Activated gamma-delta T cell (primary cell): ENCODE data around the gene CD1D.
"Not testable (repeated sequence)": the region's sequence is repeated elsewhere in the genome, so short reads cannot be mapped to it uniquely, and the experiment has no call there.

Experiments used
- DNase-seq: peaks from one replicate; lab custom pipeline; 2025; lab: John Stamatoyannopoulos, UW

CD1D gene

DNA sequence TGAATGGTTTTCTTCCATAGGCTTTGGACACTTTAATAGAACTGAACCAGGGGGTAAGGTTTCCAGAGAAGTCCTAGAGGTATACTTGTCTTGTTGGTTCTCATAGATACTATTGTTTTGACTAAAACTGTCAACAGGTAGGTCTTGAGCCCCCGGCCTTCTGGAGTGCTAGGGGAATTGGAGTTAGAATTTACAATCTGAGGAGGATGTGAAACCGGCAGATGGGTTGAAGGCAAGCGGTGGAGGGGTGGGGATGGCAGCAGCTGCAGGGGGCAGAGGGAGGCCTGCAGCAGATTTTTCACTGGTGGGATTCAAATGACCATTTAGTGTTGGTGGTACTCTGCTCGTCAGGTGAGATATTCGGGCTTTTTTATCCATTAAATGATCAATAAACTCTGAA is 4.3 kb upstream of the CD1D start:
- no peak for DNase-seq

DNA sequence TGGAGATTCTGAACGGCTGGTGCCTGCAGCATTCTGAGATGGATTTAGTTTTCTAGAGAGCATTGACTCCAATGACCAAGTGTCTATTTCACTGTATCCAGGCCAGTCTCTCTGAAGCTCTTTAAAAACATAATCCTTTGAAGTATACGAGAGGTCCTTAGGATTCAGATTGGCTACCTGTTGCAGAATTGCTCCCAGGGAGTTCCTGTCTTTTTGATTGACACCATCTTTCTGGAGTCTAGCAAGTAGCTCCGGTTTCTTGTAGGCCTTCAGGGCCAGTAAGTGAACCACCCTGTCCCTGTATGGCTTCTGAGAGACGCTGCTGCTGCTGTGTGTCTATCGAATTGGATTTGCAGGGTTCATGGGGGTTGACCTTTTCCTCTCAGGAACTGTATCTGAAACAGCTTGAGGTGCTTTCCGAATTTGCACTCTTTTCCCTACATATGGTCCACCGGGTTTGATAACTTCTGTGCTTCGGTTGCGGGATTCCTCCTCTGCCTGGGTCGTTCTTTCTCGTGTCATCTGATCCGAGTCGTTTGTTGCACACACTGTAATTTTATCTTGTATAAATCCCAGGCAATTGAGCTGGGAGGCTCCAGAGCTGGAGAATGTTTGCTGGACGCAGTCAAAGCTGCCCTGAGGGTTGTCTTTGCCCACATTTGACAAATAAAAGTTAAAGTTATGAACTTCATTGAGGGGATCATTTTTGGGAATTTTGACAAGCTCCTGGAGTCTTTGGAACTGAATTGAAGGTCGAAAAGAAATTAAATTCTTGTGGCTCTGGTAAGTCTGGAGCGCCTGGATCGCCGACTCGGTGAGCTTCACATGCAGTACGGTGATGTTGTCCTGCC is 3.6 kb upstream of the CD1D start:
- DNase-seq, result not testable (repeated sequence)

DNA sequence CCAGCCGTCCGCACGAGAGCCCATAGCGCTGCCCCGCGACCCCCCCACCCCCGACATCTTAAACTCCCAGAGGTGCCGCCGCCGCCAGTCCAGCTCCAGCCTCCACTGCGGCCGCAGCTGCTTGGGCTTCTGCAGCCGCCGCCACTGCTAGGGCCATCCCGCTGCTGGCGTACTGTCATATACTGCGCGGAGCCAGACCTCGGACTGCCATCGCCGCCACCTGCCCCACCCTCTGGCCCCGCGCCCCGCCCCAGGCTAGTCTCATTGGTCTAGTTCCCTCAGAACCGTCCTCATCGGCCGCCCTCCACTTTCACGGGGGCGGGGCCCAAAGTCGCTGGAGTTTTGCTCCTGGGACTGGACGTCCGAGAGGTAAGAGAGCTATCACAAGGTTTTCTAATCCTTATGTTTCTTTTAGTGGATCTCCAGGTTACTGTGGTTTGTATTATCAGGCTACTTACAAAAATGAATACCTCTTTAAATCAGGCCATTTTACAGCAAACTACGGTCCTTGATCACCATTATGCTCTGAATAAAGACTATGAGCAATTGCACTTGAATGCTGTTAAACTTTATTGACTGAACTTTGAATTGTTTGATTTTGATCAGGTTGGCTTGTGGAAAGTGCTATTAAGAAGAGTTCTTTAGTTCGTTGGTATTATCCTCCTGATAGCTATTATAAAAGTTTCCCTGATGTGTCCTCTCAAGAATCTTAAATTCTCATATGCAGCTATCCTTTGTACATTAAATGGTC is 2.8 kb upstream of the CD1D start:
- DNase-seq, result no peak

DNA sequence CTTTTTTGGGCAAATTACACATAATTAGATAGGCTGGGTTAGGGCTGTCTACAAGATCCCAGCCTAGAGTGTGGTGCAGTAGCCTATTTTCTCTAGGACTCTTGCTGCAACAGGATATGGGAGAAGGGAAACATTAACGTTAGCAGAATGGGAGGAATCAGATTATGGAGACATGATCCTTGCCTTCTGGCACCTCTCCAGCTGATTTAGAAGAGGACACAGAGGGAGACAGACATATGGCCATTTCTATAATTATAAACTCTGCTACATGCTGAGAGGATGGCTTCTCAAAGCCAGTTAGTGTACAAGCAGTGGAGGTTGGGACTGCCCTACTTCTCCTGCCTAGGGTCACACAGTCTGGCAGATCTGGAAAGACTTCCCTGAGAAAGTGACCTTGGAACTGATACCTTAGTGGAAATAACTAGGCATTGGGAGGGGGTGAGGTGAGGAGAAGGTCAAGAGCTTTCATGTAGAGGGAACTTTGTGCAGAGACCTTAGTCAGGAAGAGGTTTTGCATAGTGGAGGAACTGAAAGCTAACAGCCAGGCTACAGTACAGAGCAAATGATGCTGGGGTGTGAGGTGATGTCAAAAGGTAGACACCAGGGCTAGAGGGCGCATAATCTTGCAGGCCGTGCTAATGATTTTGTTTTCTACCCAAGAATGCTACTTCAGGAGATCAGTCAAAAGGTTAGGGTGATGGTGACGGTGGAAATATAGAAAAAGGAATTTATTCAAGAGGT is 1.2 kb upstream of the CD1D start:
- DNase-seq, result no peak

DNA sequence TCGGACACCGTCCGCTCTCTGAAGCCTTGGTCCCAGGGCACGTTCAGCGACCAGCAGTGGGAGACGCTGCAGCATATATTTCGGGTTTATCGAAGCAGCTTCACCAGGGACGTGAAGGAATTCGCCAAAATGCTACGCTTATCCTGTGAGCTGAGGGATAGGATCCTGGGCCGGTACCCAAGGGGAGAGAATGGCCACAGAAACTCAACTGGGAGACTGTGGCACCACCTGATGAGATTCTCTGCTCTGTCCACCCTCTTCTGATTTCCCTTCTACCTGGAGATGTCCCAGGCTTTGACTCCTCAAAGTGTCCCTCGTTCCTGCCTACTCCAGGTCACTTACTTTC is 855 bp downstream of the CD1D start:
- no peak for DNase-seq

DNA sequence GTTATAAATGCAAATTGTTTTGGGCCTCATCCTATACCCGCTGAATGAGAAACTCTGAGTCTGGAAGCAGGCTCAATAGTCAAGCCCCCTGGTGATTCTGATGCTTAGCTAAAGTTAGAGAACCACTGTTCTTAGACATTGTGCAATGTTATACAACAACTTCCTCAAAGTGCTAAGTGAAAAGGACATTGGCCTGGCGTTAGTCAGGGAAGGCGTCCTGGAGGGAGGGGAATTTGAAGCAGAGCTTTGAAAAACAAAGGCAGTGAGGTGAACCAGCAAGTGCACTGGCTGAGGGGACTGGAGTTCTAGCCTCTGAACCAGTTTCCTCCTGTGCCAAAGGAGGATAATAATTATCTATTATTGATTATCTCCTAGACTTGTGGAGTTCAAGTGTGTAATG is 5.1 kb downstream of the CD1D start:
- DNase-seq, result no peak

DNA sequence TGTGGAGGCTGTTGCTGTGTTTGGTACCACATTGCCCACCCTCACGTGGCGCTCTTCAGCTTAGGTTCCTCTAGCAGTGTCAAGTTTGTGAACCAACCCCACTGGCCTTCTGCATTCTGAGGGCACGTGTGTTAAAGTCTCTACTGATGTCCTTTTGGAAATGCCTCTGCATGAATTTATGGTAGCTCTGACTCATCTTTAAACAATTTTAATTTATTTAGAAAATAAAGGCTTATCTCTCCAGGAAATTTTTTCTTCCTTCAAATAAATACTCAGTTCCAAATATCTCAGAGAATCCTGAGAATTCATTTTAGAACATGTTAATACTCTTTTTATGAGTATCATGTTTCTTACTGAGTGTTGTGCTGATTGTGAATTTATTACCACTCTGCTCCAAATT is 5.5 kb downstream of the CD1D start:
- DNase-seq, result no peak

DNA sequence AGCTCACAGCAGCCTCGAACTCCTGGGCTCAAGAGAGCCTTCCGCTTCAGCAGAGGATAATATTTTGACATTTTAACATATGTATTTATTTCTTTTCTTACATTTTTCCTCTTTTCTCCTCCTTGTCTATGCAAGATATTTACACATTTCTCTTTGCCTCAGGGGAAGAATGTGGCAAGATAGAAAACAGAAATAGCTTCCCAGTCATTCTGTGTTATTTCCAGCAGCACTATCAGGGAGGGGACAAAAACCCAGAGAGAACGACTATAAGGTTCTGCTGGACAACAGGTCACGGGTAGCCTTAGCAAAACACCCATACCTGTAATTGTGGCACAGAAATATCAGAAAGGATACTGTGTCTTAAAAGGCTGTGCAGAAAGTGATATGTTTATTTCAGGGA is 7.9 kb downstream of the CD1D start:
- no peak for DNase-seq

DNA sequence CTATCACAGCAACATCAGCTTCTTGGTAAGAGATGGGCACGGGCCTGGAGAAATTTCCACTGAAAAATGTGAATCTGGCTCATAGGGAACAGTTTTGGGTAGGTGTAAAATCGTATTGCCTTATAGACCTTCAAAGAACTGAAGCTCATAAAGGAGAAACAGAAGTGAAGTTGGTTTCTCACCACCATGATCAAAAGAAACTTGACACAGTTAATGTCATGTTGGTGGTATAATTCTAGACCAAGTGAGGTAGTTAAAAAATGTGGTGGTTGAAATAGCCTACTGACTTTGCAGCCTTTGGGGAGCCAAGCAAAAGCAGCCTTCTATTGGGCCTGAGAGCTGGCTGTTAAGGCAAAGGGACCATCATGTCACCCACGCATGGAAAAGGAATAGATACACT is 8.9 kb downstream of the CD1D start:
- no peak for DNase-seq

DNA sequence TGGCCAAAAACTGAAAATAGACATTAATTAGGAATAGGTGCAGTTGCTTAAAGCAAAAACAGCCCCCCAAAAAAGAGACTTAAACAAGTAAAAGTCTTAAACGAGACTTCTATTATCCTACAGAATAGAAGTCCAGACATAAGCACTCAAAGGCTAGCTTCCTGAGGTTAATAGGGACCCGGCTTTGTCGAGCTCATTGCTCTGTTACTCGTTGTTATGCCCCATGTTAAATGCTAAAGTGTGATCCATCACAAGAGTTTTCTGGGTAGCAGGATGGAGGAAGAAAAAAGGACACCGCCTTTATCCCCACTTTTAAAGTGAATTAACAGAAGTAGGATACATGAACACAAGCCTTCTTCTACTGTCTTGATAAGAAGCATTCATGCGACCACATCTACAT is 10.6 kb downstream of the CD1D start:
- no peak for DNase-seq

DNA sequence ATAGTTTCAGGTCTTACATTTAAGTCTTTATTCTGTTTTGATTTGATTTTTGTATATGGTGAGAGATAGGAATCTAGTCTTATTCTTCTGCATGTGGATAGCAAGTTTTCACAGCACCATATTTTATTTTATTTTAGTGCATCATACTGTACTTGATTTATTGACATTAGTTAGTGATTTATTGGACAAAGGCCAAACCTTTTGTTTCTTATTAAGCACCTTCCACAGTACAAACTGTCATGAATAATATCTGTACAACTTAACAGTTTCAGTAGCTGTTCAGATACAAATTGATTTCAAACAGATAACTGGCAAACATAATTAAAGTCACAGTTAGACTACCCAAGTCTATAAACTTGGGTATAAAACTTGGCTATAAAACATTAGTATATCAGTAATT is 15.8 kb downstream of the CD1D start:
- no peak for DNase-seq

DNA sequence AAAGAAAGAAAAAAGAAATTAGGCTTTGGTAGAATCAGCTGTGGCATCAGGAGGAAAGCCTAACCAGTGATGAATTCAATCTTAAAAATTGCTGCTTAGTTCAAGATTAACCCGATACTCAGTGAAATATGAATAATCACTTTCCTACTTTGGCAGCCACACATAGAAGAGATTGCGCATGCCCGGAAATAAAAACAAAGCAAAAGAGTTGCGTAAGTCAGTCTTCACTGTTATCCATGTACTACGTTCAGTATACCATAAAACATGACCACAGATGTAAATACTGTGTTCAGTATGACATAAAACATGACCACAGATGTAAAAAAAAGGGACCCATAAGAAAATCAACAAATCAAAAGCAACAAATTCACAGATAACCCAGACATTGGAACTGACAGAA is 19.2 kb downstream of the CD1D start:
- DNase-seq, result no peak

DNA sequence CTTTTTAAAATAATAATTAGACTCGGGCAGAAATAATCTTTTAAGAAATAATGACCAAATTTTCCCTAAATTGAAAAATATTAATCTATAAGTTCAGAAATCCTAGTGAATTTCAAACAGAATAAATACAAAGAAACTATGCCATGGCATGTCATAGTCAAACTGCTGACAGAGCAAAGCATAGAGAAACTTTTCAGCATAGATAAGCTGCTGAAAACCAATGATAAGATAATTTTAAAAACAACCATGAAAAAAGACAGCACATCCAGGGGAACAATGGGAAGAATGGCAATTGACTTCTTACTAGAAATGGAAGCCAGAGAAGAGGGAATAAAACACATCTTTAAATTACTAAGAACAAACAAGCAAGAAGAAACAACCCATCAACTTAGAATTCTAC is 19.8 kb downstream of the CD1D start:
- no peak for DNase-seq

DNA sequence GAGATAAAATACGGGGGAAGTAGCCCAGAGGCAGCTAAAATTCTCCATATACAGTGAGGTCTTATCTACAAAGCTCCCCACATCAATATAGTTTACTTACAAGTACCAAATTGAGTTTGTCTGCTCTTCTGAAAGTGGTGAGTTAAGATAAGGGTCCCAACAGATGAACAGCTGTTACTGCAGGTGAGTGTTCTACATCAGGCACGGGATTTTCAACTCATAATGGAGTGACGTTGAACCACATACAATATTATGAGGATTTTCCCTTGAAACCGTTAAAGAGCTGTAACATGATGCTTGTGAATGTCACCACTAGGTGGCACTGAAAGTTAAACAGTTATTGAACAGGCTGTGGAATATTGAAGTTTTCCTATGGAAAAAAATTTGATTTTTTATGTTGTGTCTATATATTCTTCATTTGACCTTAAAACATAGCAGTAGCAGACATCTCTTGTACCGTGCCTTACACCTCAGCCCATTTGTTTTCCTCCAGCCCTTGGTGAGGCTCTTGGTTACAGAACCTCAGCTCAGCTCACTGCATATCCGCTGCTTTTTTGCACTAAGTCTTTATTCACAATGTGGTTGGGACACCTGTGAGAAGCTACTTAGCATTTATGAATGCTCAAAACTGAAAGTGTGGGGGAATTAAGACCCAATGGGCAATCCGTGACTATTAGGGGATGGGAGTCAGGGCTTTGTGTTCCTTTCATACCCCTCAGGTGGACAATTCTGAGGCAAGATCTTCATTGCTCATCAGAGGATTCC is 23.2 kb downstream of the CD1D start:
- no peak for DNase-seq

DNA sequence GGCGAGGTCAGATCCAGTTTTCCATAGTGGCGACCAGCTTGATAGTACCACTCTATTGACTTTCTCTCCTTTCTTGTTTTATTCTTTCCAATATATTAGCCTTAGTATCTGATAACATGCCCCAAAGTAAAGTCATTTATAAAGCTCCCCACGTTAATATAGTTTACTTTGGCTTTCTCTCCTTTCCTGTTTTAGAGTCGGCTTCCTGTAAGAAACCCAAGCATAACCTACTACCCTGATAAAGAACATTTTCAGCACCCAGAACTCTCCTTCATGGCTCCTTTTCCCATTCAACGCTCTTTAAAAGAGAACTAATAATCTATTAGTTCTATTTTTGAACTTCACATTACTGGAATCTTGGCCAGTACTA is 23.7 kb downstream of the CD1D start:
- DNase-seq, result no peak

DNA sequence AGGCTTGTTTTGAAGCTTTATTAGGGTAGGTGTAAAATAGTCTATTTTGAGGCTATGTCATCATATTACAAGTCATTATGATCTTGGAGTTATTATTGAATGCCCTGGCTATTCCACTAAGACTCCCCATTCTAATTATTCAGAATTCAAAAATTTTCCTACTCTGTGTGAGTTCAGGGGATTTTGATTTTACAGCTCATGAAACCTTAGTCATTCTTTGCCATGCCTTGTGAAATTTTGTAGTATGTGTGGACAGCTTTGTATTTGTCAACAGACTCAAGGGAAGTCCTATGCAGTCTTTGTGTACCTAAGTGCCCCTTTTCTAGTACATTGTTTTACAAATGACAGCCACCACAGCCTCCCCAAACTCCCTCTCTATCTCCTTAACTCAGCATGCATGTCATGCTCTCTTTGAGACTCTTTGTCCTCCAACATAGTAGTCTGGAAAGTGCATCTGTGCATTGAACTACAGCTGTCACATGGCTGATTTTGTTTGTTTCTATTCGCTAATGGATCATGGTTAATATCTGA is 28.0 kb downstream of the CD1D start:
- DNase-seq, result no peak

DNA sequence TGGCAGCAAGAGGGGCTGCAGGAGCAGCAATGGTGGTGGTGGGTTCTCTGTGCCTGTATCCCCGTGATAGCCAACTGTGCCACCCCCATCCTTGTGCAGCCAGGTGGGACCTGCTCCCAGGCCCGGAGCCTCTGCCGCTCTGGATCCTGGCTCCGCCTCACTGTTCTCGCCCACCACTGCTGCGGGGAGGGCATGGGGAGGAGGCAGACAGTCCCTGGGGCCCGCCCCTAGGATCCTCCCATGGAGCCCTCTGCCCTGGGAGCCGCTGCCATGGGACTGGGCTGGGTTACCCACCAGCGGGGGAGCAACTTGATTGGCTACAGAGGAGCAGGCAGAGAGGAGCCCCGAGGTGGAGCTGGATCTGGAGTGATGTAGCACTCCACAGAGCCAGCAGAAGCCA is 31.6 kb downstream of the CD1D start:
- DNase-seq, result no peak

DNA sequence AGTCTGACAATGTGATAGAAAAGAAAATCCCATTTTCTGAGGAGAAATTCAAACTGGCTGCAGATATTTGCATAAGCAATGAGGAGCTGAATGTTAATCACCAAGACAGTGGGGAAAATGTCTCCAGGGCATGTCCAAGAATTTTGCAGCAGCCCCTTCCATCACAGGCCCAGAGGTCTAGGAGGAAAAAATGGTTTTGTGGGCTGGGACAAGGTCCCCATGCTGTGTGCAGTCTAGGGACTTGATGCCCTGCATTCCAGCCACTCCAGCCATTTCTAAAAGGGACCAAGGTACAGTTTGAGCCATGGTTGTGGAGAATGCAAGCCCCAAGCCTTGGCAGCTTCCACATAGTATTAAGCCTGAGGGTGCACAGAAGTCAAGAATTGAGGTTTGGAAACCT is 42.8 kb downstream of the CD1D start:
- not testable (repeated sequence) for DNase-seq

DNA sequence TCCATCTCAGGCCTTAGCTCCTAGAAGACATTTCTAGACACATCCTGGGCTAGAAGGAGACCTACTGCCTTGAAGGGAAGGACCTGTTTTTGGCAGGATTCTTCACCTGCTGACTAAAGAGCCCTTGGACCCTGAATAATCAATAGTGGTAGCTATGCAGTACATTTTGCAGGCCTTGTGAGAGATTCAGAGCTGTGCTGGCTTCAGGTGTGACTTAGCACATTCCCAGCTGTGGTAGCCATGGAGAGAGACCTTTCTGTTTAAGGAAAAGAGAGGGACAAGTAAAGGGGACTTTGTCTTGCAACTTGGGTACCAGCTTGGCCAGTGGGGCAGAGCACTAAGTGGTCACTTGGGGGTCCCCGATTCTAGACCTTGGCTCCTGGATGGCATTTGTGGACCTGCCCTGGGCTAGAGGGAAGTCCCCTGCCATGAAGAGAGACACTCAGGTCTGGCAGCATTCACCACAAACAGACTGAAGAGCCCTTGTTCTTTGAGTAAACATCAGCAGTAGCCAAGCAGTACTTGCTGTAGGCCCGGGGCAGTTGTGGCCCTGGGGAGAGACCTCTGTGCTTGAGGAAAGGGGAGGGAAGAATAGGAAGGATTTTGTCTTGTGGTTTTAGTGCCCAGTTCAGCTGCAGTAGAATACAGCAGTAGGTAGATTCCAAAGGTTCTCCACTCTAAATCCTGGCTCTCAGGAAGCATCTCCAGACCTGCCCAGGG is 47.4 kb downstream of the CD1D start:
- no peak for DNase-seq
